Stimulated activated CD4-positive, alpha-beta T cell treated with anti-CD3 and anti-CD28 coated beads, Interleukin-1b, Interleukin-23, amount 100 ng/mL, for 1 hour (primary cell): ENCODE results near the gene ATM.
"Not testable (repeated sequence)": the region's sequence is repeated elsewhere in the genome, so short reads cannot be mapped to it uniquely, and the experiment has no call there.

Experiments used
- DNase-seq, 2 donors: peaks; one replicate each; pipeline ENCODE4 v3.0.0-alpha.2; 2020; ENCODE audit warnings: low read depth in 2 of 2

The ATM gene

DNA sequence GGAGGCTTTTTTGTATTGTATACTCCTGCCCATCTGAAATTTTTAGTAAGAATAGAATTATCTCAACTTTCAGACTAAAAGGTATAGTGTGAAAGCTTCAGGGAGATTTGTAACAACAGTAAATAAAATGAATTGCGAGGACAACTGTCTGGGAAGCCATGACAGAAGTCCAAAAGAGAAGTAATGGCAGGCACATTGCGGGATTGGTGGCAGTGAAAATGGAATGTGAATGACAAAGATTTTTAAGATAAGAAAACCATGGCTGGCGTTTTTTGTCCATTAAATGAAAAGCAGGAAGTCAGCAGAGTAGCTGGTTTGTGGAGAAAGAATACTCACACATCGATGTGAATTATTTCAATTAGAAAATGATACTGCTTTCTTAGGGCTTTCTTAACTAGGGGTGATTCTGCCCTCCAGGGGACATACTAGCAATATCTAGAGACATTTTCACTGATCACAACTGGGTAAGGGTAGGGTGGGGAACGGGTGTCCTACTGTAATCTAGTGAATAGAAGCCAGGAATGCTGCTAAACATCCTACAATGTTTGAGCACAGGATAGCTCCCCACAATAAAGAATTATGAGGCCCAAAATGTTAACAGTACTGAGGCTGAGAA, 2.0 kb upstream of the ATM start:
- no peak for DNase-seq

DNA sequence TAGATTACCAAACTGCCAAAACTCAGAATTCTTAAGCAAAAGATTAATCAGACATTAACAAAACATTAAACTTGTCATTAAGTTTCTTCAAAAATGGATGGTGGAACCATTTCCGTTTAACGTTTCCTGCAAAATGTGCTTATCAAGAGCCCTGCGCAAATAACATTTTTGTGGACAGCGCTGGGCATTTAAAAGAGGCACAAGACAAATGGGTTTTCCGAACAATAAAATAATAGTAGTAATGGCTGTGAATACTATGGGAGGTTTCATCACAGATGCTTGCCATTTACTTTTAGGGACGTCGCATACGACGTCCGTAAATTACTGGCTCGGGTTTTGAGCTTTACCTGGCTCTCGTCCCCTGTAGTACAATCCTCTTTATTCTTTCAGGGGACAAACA, 1.5 kb upstream of the ATM start:
- no peak for DNase-seq

DNA sequence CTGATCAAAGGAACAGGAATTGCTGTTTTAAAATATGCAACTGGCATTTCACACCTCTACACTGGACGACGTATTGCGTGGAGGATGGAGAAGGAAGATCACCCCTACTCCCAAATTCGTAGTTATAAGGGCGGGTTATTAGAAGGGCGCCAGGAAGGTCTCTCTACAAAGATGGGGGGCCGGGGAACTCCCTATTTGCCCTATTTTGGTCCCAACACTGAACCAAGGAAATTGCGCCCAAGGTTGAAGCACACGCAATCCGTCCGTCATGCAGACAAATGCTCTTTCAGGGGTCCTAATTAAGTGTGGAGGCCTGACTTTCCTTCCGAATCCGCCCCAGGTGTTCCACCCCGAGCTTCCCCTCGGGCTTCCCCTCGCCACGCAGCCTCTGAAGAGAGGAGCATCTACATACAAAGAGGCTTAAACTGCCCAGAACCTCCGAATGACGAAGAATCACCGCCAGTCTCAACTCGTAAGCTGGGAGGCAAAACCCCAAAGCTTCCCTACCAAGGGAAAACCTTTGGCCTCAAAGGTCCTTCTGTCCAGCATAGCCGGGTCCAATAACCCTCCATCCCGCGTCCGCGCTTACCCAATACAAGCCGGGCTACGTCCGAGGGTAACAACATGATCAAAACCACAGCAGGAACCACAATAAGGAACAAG, 825 bp upstream of the ATM start:
- DNase-seq = no peak

DNA sequence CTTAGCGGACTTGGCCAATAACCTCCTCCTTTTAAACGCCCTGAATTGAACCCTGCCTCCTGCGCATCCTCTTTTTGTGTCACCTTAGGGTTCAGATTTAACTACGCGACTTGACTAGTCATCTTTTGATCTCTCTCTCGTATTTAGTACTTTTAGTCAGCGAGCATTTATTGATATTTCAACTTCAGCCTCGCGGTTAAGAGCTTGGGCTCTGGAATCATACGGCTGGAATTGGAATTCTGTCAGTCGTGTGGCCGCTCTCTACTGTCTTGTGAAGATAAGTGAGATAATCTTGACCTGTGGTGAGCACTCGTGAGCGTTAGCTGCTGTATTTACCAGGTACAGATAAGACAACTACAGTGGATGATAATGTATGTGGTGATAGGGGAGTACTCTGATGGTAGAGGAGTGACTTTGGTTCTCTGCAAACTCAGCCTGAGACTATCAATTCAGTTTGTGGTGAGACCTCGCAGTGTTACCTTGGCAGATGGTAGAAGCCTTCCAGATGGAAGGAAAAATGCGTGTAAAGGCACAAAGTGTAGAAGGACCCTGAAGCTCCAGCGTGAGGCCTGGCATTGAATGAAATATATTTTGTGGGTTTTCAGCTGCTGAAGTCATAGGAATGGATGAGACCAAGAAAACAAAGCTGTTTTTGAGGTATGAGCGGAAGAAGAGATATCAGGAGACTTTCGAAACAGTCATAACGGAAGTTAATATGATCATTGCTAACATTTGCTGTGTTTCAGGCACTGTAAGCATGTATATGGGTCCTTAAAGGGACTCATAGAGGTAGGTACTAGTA, 682 bp downstream of the ATM start:
- DNase-seq = no peak

DNA sequence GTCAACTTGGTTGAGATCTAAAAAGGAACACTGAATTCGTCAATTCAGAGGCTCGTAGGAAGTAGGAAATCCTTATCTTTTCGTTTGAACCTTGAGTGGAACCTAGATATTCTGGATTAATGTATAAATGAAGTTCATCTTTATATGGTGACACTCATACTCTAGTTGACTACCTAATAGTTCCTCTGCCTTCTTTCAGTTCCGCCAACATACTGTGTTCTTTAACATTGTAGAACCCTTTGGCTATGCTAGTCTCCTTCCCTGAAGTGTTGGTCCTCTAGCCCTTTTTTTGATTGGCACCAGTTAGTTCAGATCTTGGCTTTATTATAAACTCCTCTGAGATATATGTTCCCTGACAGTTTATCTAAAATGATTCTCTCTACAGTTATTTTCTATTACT, 1.5 kb downstream of the ATM start:
- no peak for DNase-seq

DNA sequence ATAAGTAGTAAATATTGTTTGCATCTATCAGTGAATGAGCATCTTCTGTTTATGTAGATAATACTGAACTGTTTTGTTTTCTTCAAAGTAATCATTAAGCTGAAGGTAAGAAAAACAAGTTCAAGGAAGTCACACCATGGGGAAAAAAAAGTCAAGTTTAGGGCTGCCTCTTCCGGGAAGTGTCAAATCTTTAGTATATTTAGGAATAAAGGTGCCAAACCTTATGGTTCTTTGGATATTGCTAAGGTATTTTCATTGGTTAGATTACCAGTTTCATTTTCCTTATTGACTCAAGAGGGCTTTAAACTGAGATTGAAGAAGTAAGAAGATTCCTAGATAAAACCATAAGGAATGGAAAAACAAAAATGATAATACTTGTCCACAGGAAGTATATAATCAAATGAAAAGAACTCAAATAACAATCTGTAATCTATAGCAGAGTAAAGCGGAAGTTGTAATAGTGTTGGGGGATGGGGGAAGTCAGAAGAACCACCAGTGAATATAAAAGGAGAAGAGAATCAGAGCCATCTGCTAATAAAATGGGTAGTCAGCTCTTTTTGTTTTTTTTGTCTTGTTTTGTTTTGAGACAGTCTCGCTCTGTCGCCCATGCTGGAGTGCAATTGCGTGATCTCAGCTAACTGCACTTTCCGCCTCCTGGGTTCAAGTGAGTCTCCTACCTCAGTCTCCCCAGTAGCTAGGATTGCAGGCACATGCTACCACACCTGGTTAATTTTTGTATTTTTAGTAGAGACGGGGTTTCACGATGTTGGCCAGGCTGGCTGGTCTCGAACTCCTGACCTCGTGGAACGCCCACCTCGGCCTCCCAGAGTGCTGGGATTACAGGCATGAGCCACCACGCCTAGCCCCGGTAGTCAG, 2.3 kb downstream of the ATM start:
- DNase-seq = no peak

DNA sequence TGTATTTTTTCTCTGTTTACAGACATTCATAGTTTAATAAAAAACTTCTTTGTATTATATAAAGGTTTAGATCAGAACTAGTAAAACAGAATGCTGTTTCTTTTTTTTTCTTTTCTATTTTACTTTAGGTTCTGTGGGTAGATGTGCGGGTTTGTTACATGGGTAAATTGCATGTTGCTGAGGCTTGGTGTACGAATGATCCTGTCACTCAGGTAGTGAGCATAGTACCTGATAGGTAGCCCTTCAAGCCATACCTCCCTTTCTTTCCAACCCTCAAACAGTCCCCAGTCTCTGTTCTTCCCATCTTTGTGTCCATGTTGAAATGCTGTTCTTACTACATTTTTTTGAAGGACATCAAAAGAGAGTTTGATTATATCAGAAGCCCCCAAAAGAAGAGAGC, 3.2 kb downstream of the ATM start:
- no peak for DNase-seq

DNA sequence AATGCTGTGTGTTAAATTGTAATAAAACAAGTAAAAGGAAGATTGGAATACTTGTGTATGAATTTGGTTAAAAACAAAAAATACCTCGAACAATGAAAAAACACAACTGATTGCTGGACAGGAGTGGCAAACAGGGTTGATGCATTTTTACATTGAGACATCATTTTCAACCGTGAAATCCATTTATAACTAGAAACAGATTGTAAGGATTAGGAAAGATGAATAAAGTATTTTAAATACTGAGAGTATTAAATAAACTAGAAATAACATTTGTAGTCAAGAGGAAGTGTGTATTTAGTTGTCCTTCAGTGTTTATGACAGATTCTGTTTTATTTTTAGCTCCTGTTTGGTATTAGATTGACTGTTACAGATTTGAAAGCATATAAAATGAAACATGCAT, 5.4 kb downstream of the ATM start:
- DNase-seq = no peak

DNA sequence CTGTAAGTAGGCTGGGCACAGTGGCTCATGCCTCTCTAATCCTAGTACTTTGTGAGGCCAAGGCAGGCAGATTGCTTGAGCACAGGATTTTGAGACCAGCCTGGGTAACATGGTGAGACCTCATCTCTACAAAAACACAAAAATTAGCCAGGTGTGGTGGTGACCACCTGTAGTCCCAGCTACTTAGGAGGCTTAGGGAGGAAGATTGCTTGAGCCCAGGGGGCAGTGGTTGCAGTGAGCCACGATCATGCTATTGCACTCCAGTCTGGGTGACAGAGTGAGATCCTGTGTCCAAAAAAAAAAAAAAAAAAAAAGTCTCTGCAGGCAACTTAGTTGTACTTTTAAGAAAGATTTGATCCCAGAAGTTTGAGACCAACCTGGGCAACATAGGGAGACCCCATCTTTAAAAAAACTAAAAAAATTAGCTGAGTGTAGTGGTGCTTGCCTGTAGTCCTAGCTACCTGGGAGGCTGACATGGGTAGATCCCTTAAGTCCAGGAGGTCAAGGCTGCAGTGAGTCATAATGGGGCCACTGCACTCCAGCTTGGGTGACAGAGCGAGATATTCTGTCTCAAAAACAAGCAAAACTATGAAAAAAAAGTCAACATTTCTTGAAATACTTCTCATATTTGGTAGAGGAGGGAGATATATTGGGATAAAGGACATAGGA, 10.5 kb downstream of the ATM start:
- DNase-seq = no peak

DNA sequence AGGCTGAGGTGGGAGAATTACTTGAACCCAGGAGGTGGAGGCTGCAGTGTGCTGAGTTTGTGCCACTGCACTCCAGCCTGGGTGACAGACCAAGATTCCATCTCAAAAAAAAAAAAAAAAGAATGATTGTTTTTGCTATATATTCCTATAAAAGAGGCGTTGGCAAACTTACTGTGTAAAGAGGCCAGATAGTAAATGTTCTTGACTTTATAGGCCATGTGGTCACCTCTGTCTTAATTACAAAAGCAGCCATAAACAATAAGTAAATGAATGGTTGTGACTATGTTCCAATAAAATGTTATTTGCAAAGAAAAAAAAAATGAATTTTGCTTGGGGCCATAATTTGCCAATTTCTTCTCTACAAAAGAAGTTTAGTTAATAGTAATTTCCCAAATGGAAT, 12.3 kb downstream of the ATM start:
- DNase-seq = no peak

DNA sequence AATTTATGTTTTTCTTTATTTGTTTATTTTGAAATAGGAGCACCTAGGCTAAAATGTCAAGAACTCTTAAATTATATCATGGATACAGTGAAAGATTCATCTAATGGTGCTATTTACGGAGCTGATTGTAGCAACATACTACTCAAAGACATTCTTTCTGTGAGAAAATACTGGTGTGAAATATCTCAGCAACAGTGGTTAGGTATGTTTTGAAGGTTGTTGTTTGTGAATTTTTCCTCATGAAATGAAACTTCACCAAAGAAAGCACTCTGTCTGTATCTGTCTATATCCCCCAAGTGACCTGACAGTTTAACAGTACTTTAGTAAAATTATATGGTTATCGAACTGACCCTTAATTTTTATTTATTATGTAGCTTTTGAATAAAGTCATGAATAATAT, 12.8 kb downstream of the ATM start:
- no peak for DNase-seq

DNA sequence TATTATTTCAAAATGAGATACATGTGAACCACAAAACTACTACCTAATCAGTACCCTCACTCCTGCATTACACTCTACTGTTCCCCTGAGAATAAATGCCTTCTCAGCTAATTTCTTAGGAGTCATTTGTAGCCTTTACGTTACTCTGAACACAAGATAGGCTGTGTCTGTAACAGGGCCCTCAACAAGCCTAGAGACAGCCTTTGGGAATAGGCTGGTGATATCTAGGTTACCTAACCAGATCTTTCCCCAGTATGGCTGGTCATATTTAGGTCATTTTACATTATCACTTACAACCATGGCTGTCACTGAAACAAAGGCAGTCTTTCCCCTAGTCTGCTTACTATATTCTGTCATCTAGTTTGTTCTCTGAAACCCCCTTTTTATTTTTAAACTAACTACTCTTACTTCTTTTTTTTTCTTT, 14.2 kb downstream of the ATM start:
- DNase-seq = no peak

DNA sequence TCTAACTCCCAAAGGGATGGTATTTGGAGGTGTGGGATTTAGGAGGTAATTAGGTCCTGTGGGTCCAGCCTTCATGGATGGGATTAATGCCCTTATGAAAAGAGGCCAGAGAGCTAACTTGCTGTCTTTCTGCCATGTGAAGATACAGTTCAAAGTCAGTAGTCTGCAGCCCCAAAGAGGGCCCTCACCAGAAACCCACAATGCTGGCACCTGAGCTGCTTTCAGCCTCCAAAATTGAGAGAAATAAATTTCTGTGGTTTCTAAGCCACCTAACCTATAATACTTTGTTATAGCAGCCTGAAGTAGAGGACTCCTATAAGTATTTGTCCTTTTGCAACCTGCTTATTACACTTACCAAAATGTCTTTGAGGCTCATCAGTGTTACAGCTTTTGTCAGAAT, 16.2 kb downstream of the ATM start:
- DNase-seq = no peak

DNA sequence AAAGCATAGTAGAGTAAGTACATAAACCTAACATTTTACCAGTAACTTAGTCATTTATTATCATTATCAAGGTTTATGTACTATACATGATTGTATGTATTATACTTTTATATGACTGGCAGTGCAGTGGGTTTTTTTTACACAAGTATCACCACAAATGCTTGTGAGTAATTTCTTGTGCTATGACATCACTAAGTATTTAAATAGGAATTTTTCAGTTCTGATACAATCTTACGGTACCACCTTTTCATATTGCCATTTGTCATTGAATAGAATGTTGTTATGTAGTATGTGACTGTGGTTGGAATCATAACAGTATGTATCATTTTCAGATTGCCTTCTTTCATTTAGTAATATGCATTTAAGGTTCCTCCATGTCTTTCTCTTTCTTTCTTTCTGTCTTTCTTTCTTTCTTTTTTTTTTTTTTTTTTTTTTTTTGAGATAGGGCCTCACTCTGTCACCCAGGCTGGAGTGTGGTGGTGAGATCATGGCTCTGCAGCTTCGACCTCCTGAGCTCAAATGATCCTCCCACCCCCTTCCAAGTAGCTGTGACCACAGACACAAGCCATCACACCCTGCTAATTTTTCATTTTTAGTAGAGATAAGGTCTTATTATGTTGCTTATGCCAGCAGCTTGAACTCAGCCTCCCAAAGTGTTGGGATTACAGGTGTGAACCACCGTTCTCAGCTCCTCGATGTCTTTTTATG, 18.6 kb downstream of the ATM start:
- no peak for DNase-seq

DNA sequence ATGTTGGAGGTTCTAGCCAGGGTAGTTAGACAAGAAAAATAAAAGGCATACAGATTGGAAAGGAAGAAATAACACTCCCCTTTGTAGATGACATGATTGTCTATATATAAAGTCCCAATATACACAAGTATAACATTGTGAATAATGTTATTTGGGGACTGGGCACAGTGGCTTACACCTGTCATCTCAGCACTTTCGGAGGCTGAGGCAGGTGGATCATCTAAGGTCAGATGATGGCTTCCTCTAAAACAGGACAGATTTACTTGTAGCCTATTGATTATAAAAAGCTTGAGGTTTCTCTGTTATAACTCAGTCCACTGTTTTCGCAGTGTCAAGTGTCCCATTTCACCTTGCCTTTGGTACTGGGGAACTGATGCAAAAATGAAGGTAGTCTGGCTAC, 19.6 kb downstream of the ATM start:
- DNase-seq = no peak

DNA sequence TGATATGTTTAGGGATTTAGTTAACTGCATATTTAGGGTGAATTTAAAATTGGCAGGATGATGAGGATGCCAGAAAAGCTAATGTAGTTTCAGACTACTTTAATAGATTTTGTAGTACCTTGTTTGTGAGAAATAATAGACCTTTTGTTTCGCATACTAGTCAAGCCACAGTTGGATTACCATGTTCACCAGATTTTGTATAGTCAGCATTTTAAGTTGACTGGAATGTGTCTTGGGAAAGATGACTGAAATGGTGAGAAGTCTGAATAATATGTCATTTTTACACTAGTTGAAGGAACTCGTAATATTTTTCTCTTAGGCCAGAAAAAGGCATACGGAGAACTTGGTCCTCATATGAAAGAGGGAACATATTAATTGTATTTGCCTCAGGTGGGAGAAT, 23.4 kb downstream of the ATM start:
- no peak for DNase-seq

DNA sequence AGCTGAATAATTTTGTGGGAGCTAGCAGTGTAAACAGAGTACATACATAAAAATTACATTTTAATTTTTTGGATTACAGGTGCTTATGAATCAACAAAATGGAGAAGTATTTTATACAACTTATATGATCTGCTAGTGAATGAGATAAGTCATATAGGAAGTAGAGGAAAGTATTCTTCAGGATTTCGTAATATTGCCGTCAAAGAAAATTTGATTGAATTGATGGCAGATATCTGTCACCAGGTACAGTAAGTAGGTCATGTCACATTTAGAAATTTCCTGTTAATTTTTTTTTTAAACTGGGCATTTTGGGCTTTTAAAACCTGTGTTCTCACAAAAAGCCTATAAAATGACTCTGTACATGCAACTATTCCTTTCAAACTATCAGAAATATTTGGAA, 24.0 kb downstream of the ATM start:
- DNase-seq = no peak

DNA sequence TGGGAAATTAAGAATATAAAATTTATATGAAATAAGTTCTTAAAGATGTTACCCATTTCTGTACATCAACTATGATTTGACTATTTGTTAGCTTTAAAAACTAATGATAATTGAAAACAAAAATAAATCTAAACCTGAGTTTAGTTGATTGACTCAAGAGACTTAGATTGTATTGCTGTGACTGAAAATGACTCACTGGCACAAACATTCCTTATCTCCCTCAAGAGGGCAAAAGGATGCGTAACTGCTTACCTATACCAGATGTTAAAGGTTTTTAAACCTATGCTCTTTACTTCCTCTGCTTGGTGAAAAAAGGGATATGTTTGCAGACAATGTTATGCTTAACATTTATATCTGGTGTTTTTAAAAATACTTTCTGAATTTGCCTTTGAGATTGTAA, 30.3 kb downstream of the ATM start:
- no peak for DNase-seq

DNA sequence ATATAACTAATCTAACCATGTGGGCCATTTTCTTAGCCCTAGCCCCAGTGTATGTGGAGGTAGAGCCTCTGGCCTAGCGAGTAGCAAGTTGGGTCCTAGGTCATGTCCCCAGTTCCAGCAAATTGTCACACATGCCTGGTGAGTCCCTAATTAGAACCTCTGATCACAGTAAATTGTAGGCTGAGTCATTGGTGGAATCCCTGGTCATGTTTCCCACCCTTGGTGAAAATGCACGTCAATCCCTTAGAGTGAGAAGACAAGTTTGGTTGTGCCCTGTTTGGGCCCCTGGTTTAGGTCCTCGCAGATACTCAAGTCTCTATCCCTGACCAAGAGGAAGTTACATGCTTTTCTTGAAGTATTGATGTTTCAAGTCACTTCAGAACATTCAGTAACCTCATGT, 46.7 kb downstream of the ATM start:
- no peak for DNase-seq

DNA sequence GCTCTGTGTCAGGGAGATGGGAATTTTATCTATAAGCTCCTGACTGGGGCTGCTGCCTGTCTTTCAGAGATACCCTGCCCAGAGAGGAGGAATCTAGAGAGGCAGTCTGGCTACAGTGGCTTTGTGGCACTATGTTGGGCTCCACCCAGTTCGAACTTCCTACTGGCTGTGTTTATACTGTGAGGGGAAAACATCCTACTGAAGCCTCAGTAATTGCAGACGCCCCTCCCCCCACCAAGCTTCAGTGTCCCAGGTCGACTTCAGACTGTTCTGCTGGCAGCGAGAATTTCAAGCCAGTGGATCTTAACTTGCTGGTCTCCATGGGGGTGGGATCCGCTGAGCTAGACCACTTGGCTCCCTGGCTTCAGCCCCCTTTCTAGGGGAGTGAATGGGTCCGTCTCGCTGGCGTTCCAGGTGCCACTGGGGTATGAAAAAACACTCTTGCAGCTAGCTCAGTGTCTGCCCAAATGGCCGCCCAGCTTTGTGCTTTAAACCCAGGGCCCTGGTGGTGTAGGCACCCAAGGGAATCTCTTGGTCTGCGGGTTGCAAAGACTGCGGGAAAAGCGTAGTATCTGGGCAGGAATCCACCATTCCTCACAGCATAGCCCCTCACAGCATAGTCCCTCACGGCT, 54.2 kb downstream of the ATM start:
- not testable (repeated sequence) for DNase-seq

DNA sequence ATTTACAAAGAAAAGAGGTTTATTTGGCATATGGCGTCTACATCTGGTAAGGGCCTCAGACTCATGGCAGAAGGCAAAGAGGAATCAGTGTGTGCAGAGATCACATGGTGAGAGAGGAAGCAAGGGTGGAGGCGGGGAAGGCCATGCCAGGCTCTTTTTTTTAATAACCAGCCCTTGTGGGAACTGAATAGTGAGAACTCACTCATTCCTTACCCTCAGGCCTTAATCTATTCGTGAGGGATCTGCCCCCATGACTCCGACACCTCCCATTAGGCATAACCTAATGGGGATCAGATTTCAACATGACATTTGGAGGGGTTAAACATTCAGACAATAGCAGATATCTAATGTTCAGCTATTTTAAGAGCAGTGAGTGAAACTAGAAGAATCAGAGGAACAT, 55.7 kb downstream of the ATM start:
- no peak for DNase-seq
